Calu3 (cell line): ENCODE results near the gene SETD9. TPM values are rescaled to one million over a fixed set of nuclear protein-coding genes. Genes with fewer than 3 reads are reported as not detected.

Source experiments
- BruUV-seq: library from RNA; stranded (reverse); fragments of 400-500 nt; replicated peaks from 2 replicates; lab custom pipeline; 2021; lab: Mats Ljungman, UMichigan
- CTCF ChIA-PET: fragments of 300-600 bp; sonication (Branson Sonifier 250); formaldehyde crosslinking; loops from one replicate; lab custom pipeline; 2022; ENCODE audit warnings: antibody characterized with exemption; lab: Charles Lee
- DNase-seq: peaks from one replicate; pipeline ENCODE4 v3.0.0; 2022
- H3K27ac Mint-ChIP-seq: one replicate; pipeline ENCODE4 v1.8.0; 2022; ENCODE audit warnings: mixed read lengths; ENCODE audit not compliant: unreplicated experiment
- H3K27me3 Mint-ChIP-seq: one replicate; pipeline ENCODE4 v1.8.0; 2022; ENCODE audit warnings: mixed read lengths; ENCODE audit not compliant: unreplicated experiment
- H3K36me3 Mint-ChIP-seq: one replicate; pipeline ENCODE4 v1.8.0; 2022; ENCODE audit warnings: mild to moderate bottlenecking, moderate library complexity, mixed read lengths; ENCODE audit not compliant: insufficient read depth, unreplicated experiment
- H3K4me1 Mint-ChIP-seq: one replicate; pipeline ENCODE4 v1.8.0; 2022; ENCODE audit warnings: mild to moderate bottlenecking, low read depth, mixed read lengths; ENCODE audit not compliant: unreplicated experiment
- H3K4me3 Mint-ChIP-seq: one replicate; pipeline ENCODE4 v1.8.0; 2022; ENCODE audit warnings: mild to moderate bottlenecking, low read depth, moderate library complexity, mixed read lengths; ENCODE audit not compliant: unreplicated experiment
- H3K9me3 Mint-ChIP-seq: one replicate; pipeline ENCODE4 v1.8.0; 2022; ENCODE audit warnings: low read depth, mixed read lengths; ENCODE audit not compliant: unreplicated experiment
- intact Hi-C: fragments of 100-400 bp; cut with micrococcal nuclease; formaldehyde crosslinking; loops from one replicate; pipeline ENCODE4 v1.10.0; 2022; ENCODE audit not compliant: unreplicated experiment
- total RNA-seq: library from RNA; stranded (reverse); gene quantifications from 2 replicates; pipeline ENCODE4 v1.2.3, GENCODE V29; 2022
- TF ChIP-seq, protein P1 (sequence below): fragments of 200-600 bp; IDR thresholded peaks from one replicate; pipeline ENCODE4 v1.8.0; 2022; ENCODE audit warnings: antibody characterized with exemption; ENCODE audit not compliant: unreplicated experiment

Gene SETD9
- total RNA-seq, 1 experiment from 2014 or later: 11.1 TPM

DNA sequence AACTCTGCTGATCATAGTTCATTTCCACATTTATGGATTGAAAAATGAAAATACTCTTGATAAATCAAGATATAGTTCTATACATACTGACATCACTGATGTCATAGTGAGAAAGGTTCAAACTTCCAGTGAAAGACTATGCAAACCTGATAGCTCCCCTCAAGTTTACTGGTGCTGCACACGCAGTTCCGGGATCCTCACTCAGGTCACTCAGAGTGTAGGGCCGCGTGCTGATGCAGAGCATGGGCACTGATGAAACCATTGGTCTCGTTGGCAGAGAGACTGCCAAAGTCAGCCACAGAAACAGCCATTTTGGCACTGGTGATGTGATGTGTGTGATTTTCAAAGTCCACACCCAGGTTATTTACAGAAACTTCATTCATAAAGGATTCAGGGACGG, 13.5 kb downstream of the SETD9 start:
- no peak for DNase-seq
- intact Hi-C loops: no loop called here
- Mint-ChIP-seq H3K27ac (no peak overlapping the region), H3K9me3 (no peaks in the 10 kb centered on the region), H3K36me3 (peaks cover 14% of the 10 kb centered on the region), H3K4me1 (no peaks in the 10 kb centered on the region), H3K27me3 (no peaks in the 10 kb centered on the region), H3K4me3 (no peak overlapping the region)
- TF ChIP-seq, protein P1, sequence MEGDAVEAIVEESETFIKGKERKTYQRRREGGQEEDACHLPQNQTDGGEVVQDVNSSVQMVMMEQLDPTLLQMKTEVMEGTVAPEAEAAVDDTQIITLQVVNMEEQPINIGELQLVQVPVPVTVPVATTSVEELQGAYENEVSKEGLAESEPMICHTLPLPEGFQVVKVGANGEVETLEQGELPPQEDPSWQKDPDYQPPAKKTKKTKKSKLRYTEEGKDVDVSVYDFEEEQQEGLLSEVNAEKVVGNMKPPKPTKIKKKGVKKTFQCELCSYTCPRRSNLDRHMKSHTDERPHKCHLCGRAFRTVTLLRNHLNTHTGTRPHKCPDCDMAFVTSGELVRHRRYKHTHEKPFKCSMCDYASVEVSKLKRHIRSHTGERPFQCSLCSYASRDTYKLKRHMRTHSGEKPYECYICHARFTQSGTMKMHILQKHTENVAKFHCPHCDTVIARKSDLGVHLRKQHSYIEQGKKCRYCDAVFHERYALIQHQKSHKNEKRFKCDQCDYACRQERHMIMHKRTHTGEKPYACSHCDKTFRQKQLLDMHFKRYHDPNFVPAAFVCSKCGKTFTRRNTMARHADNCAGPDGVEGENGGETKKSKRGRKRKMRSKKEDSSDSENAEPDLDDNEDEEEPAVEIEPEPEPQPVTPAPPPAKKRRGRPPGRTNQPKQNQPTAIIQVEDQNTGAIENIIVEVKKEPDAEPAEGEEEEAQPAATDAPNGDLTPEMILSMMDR: no peak
- no TSS peak for BruUV-seq
- CTCF ChIA-PET: no interaction called here

GRCh38 chr5:56934325-56934724, 24.9 kb downstream of the SETD9 start:
- Mint-ChIP-seq H3K4me1 (no peaks in the 10 kb centered on the region), H3K36me3 (peaks cover 17% of the 10 kb centered on the region), H3K27ac (no peak overlapping the region), H3K27me3 (no peaks in the 10 kb centered on the region), H3K4me3 (no peak overlapping the region), H3K9me3 (no peaks in the 10 kb centered on the region)
- CTCF ChIA-PET: no interaction called here
- BruUV-seq: no TSS peak
- TF ChIP-seq, protein P1: no peak
- DNase-seq: no peak
- intact Hi-C loops: no loop called here

DNA sequence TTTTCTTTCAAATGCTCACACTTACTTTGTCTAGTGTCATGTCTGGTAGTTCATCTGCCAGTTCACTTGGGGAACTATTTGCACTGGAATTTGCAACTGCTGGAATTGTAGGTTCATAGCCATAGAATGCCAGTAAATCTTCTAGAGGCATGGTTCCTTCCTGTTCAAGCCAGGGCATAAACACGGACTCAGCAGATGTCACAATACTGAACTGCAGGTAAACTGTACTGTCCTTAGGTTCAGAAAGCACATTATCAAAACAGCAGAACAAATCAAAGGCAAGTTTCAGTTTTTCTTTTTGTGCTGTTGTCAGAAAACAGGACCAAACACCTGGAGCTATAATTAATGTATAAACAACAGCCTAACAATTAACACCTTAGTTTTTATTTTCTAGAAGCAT, 29.5 kb downstream of the SETD9 start:
- TF ChIP-seq, protein P1: no peak
- no TSS peak for BruUV-seq
- Mint-ChIP-seq H3K4me3 (no peak overlapping the region), H3K27ac (no peak overlapping the region), H3K27me3 (no peaks in the 10 kb centered on the region), H3K4me1 (no peaks in the 10 kb centered on the region), H3K9me3 (no peaks in the 10 kb centered on the region), H3K36me3 (peaks cover 17% of the 10 kb centered on the region)
- no peak for DNase-seq
- intact Hi-C loops: no loop called here
- CTCF ChIA-PET: no interaction called here

GRCh38 chr5:56941981-56942380, 32.6 kb downstream of the SETD9 start:
- CTCF ChIA-PET: no interaction called here
- intact Hi-C loops: no loop called here
- Mint-ChIP-seq H3K4me3 (no peak overlapping the region), H3K27me3 (no peaks in the 10 kb centered on the region), H3K4me1 (no peaks in the 10 kb centered on the region), H3K27ac (no peak overlapping the region), H3K9me3 (no peaks in the 10 kb centered on the region), H3K36me3 (peaks cover 11% of the 10 kb centered on the region)
- TF ChIP-seq, protein P1: no peak
- DNase-seq: no peak
- no TSS peak for BruUV-seq
